Islet precursor cell (in vitro differentiated cells): ENCODE measurements around the gene HOXC10.

ENCODE experiments used
- DNase-seq: peaks from one replicate; pipeline ENCODE4 v3.0.0-alpha.2; 2018

HOXC10 gene

DNA sequence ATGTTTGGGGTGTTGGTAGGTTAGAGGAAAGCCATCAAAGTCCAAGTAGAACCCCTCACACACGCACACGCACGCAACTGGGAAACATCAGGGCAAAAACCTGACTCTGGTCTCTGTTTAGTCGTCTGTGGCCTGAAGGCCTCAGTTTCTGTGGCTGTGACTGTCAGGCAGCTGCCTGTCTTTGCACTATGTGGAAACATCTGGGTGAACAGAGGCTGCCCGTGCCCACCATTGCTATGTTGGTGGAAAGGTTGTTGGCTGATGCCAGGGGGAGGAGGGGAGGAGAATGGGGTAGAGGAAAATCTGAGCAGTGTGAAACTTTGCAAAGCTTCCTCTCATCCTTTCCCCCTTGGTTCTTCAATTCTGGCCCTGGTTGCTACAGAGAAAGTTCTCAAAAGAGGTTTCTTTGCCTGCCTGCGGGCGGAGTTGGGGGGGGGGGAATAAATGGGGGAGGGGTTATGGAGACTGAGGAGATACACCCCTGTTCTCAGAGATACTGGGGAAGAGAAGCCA lies 7.5 kb downstream of the HOXC10 start:
- no peak for DNase-seq

DNA sequence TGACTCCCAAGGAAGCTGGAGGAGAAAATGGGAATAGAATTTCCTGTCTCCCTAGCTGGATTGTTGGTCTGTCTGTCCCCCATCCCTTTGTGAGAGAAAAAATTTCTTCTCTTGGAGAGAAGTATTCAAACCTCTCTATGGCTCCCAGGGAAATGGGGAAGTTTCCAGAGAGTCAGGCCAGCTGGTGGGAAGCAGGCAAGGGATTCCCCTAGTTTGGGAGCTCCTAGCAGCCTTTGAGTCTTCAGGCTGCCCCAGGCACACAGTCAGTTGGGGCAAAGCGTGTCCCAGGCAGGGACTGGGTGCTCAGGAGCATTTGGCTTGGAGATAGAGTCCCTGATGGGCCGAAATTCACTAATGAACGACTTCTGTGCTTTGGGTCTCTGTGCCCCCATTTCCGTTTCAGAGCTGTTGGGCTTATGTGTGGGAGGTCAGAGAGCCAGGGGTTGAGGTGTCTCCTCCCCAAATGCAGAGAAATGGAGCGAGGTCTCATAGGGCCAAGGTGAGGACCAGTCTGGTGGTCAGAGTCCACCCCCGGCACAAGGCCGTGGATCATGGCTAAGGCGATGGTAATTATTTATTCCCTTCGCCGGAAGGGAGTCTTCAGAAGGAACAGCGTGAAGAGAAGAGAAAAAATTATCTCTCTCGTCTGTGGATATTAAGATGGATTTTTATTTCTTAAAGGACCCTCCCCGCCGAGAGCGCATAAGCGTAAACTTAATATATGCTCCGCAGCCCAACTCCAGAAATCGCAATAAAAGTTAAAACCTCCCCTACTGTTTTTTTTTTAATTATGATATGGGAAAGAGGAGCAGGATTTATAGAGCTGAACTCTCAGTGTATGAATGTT lies 8.4 kb downstream of the HOXC10 start:
- no peak for DNase-seq

DNA sequence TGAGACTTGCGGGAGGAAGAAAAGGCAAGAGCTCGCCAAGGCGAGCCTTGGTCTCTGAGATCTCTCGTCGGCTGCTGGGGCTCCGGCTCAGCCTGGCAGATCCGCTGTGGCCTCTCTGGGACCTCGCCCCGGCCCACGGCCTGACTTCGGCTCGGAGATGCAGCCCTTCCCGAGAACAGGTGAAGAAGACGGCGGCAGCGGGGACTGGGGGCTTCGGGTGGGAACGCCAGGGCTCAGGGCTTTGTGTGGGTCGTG lies 9.0 kb downstream of the HOXC10 start:
- no peak for DNase-seq

- peak; percentile 72 for DNase-seq
These were observed 9.5 kb downstream of the HOXC10 start for GRCh38 chr12:53994264-53995001.

GRCh38 chr12:53995002-53995377 lies 10.0 kb downstream of the HOXC10 start:
- no peak for DNase-seq

GRCh38 chr12:53995378-53996239 lies 10.7 kb downstream of the HOXC10 start:
- peak; percentile 80 for DNase-seq

DNA sequence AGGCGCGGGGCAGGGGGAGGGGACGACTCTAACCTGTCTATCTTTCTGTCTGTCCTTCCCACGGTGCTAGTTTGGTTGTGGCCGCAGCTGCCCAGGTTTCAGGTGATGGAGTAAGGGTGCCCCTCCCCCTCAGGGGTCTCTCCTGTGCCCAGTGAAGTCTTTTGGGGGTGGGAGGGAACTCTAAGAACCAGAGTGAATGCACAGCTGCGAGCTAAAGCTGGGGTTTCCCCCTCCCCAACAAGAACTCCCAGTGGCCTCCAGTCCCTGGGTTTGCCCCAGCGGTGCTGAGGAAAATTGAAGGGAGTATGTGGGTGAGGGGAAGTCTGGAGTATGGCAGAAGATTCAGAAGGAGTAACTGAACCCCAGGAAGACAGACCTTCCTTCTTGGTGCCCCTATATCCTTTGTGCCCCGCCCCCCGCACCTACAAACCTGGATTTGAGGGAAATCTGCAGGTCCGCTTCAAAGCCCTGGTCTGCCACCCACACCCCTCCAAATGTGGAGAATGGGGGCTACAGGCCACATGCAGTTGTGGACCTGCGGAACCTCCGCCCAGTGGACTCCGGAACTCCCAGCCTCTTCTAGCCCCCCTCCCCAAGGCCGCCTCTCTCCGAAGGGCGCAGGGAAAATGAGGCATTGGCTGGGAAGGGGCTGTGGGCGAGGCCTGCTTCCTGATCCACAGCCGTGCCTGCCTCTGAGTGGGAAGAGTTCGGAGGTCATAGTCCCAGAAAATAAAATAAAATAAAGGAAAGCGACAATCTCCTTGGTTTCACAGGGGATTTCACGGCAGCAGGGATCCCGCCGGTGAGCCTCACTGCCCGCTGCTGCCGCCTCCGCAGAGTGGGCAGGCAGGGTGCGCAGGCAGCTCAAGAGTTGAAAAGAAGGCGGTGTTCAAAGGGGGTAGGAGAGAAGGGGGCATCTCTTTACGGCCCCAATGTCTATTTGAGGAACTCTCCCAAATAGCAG lies 11.6 kb downstream of the HOXC10 start:
- no peak for DNase-seq

GRCh38 chr12:53997204-53998109 lies 12.5 kb downstream of the HOXC10 start:
- peak; percentile 76 for DNase-seq

GRCh38 chr12:53998110-53998899 lies 13.4 kb downstream of the HOXC10 start:
- no peak for DNase-seq

- no peak for DNase-seq
These were observed 13.9 kb downstream of the HOXC10 start for GRCh38 chr12:53998900-53999236.

DNA sequence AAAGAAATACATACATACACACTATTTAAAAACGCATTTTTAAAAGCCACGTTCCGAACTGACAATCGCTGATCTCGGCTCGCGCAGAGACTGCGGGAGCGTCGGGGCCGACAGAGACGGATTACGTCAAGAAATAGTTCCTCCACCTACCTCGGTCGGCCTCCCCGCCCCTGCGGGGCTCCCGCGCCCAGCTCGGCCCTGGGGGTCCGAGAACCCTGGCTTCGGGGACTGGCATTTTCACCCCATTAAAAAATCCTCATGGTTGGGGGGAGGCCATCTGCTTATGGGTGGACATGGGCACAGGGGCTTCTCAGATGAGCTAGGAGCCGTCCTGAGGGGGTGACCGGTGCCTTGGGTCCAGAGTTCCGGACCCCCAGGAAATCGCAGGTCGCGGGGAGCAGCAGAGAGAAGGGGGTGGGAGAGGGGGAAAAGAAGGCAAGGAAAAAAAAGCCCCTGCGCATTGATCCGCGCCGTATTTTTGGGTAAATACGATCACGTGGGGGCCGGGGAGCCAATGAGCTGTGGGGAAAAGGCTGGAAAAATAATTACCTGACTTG lies 14.7 kb downstream of the HOXC10 start:
- peak; percentile 78 for DNase-seq

DNA sequence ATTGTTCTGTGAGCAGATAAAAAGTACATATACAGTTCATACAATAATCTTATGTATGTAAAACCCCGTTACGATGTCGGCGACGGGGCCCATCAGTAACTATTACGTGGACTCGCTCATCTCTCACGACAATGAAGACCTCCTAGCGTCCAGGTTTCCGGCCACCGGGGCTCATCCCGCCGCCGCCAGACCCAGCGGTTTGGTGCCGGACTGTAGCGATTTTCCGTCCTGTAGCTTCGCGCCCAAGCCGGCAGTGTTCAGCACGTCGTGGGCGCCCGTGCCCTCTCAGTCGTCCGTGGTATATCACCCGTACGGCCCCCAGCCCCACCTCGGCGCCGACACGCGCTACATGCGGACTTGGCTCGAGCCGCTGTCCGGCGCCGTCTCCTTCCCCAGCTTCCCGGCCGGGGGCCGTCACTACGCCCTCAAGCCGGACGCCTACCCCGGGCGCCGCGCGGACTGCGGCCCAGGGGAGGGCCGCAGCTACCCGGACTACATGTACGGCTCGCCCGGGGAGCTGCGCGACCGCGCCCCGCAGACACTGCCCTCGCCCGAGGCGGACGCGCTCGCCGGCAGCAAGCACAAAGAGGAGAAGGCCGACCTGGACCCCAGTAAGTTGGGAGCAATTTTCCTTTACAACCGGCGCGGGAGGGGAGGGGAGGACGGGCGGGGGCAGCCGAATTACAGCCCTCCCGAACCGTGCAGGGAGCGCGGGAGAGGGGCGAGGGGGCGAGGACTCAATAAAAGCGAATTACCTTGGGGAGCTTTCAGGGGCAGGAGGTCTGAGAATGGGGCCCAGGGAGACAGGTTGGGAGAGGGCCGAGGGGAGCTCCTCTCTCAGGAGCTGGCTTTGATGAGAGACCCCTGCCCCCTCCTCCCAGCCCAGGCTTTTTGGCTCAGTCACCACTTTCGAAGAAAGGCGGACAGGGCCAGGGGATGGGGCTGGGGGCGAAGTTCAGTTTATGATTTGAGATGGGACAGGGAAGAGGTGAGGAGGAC lies 15.5 kb downstream of the HOXC10 start, which contains the start of gene HOXC9:
Gene HOXC9, plus strand, starts transcription at position 46 of the 999 bp plus-strand sequence. Its CDS starts 28 bp downstream, at position 74.
- peak; percentile 78 for DNase-seq

DNA sequence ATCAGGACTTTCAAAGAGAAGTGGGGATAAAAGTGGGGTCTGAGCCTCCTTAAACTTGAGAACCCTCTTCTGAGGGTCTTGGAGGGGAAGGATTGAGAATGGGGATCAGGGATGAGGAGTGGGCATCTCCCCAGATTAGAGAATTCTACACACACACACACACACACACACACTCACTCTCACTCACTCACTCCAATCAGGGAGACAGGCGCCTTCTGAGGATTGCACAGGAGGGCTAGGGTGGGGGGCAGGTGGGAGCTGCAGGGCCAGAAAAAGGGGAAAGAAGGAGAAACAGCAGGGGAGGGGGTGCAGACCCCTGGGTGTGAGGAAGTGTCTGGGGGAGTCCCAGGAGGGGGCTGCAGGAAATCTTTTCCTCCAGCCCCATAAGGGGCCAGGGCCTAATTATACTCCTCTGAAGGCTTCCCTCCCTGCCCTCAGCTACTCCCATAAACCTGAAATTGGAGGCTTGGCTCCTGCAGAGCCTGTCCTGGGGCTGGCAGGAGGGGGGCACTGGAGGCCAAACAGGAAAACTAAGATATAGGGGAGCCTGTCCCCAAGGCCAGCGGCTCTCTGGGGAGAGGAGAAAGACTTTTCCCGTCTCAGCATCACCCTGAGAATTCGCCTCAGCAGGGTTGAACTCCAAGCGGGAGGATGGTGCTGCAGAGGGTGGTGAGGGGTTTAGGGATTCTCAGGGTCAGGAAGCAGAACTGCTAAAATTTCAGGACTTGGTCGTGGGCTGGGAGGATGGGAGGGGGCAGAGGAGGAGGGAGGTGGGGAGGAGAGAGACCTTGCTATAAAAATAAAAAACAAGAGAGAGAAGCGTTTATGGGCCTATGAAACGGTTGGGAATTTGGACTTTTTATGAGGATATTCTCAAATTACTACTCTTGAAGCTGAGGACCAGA lies 16.6 kb downstream of the HOXC10 start:
- no peak for DNase-seq

DNA sequence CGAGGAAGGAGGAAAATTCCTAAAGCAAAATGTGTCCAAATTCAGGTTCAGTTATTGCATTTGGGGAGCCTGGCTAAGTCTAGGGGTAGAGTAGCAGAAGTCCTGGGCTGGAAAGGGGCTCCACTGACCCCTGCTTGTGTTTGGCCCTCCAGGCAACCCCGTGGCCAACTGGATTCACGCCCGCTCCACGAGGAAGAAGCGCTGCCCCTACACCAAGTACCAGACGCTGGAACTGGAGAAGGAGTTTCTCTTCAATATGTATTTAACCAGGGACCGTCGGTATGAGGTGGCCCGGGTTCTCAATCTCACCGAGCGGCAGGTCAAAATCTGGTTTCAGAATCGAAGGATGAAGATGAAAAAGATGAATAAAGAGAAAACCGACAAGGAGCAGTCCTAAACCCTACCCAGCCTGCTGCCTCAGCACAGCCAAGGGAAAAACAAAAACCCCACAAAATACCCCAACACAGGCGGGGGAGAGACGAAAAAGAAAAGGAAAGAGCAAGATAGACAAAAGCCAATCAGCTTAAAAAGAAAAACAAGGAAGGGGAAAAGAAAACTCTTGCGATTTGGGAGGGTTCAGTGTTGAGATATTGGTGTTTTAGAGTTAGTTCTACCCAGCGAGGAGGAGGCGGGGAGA lies 17.4 kb downstream of the HOXC10 start:
- DNase-seq, result no peak

DNA sequence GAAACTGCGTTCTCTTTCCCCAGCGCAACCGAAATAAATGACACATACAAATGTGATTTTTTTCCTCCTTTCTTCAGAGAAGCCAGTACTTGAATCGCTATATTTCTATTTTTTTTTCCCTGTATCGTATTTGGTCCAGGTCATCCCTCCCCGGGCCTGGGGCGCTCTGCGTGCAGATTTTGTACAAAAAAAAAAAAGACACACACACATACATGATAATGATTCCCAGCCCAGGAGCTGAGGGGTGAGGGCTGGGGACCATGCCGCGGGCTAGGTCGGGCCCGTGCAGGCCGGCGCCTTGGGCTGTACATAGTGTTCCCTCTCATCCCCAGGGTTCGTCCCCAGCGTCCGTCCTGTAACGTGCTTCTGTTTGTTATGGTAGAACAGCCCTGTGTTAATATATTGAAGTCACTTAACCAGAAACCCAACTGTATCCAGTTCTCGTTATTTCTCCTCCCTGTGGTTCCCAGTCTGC lies 18.0 kb downstream of the HOXC10 start:
- no peak for DNase-seq

GRCh38 chr12:54003625-54004024 lies 18.7 kb downstream of the HOXC10 start:
- no peak for DNase-seq
